Activated naive CD8-positive, alpha-beta T cell treated with anti-CD3 and anti-CD28 coated beads, Interleukin-2, amount 50 U/mL, for 16 hours (primary cell): ENCODE measurements around the gene MCF2L.

Source experiments
- DNase-seq: peaks from one replicate; pipeline ENCODE4 v3.0.0-alpha.2; 2020; ENCODE audit warnings: low read depth, low spot score

Gene MCF2L

DNA sequence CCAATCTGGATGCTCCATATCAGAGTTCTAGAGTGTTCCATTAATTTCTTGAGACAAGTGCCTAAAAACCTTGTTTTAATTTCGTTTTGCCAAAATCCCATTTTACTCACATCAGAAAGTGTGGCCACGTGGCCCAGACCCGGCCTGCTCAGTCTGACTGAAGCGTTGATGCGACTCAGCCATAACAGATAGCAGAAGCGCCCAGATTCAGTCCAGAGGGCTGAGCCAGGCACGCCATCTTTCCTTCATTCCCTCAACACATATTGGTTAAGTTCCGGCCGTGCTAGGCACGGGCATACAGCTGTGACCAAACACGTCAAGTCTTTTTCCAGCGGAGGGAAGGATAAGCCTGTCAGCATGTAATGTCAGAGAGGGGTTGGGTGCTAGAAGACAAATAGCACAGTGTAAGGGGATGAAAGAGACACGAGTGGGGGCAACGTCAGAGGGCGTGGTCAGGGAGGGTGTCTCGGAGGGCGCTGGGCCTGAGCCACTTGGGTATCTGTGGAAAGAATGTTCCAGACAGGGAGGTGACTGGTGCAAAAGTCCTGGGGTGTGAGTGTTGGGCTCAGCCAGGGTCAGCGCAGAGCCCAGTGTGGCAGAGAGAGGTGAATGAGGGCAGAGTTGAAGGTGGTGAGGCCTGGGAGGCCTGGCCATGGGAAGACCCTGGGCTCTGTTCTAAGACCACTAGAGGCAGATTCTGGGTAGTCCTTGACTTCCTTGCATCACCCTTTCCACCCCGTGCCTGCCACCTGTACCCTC lies 156.7 kb downstream of the MCF2L start:
- DNase-seq, result no peak

GRCh38 chr13:113126265-113127150 lies 157.5 kb downstream of the MCF2L start:
- no peak for DNase-seq

- DNase-seq, result no peak
Measured at GRCh38 chr13:113129480-113129879, 160.5 kb downstream of the MCF2L start.

- DNase-seq, result no peak
Measured at GRCh38 chr13:113129921-113130750, 161.1 kb downstream of the MCF2L start.

DNA sequence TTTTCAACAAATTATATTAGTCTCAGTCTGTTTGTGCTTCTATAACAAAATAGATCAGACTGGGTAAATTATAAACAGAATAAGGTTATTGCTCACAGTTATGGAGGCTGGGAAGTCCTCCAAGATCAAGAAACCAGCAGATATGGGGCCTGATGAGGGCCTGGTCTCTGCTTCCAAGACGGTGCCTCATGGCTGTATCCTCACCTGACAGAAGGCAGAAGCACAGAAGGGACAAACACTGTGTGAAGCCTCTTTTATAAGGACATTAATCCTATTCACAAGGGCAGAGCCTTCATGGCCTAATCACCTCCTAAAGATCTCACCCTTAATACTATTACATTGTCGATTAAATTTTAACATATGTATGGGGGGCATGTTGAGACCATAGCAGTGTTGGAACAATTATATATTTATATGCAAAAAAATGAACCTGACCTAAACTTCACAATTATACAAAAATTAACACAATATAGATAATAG lies 166.3 kb downstream of the MCF2L start:
- no peak for DNase-seq

GRCh38 chr13:113137691-113138298 lies 168.8 kb downstream of the MCF2L start:
- no peak for DNase-seq

- DNase-seq, result no peak
Measured at GRCh38 chr13:113138792-113139551, 170.0 kb downstream of the MCF2L start.

DNA sequence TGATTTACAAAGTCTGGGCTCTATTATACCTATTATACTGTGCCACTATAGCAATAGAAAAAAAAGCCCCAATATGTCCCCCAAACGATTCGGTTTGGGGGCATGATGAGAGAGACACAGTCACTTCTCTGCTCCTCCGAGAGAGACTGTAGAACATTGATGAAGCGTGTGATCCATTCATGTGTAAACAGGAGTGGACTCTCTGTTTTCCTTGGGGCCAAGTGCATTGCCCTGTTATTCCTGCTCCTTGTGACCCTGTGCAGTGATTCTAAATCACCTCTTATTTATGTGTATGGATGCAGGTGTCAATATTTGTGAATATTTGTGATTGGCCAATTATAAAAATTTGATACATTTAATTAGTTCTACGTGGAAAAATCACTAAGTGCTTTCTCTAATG lies 170.6 kb downstream of the MCF2L start:
- DNase-seq, result no peak

DNA sequence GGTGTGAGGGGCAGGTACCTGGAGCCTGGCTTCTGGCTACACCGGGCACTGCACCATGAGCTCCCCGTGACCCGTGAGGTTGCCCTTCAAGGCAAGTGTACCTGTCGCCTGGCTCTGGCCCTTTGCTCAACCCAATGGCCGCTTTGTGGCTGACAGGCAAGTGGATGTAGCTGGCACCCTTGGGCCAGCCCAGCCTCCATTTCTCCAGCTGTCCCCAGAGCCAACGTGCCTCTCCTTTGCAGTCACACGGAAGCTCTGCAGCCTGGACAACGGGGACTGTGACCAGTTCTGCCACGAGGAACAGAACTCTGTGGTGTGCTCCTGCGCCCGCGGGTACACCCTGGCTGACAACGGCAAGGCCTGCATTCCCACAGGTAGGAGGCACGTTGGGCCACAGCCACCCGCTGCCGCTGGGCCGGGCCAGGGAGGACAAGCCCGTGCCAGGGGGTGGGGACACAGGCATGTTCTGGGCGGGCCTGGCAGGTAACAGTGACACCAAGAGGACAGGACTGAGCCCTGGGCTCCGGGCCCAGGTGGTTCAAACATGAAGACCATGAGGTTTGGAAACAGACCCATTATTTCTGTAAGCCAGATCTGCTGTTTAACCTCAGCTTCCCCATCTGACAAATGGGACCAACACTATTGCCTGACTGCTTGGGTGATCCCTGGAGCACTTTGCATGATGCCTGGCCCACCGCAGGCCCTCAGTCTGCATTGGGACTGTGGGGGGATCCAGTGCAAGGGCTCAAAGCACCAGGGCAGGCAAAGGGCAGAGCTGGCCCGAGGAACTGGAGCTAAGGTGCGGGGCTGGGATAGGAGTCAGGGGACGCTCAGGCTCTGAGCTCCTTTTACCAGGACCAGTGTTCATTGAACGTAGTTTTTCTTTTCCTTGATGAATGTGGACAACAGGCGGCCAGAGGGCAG lies 171.9 kb downstream of the MCF2L start:
- no peak for DNase-seq

DNA sequence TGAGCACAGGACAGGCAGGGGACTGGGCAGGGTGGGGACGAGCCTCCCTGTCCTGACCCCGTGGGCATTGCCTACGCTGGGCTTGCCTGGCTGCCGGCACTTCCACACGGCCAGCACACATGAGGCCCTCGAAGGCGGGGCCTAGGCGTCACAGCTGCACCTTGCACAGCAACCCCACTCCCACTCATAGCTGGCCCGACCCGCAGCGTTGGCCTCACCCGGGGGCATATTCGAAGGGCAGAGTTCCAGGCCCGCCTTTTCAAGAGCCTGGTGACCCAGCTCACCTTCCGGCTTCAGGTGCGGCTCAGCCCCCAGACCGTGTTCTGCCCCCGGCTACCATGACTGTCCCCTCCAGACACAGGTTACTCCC lies 172.6 kb downstream of the MCF2L start:
- DNase-seq, result no peak

GRCh38 chr13:113142876-113143275 lies 173.9 kb downstream of the MCF2L start:
- DNase-seq, result no peak

GRCh38 chr13:113143466-113144254 lies 174.6 kb downstream of the MCF2L start:
- no peak for DNase-seq

GRCh38 chr13:113144255-113144629 lies 175.2 kb downstream of the MCF2L start:
- DNase-seq, result no peak

GRCh38 chr13:113145496-113145895 lies 176.5 kb downstream of the MCF2L start:
- no peak for DNase-seq

- no peak for DNase-seq
Measured at GRCh38 chr13:113145911-113146598, 177.0 kb downstream of the MCF2L start.

GRCh38 chr13:113146750-113147149 lies 177.7 kb downstream of the MCF2L start:
- no peak for DNase-seq

- no peak for DNase-seq
Measured at GRCh38 chr13:113147206-113147605, 178.2 kb downstream of the MCF2L start.

GRCh38 chr13:113148407-113148806 lies 179.4 kb downstream of the MCF2L start:
- no peak for DNase-seq
